WTC11 (cell line): Measurements from ENCODE around the gene APBB3. TPM values are rescaled to one million over a fixed set of nuclear protein-coding genes. Genes with fewer than 3 reads are reported as not detected.

Source experiments
- ATAC-seq: fragments of 200-7000 bp; cut with Tn5 transposase; 2 replicates; pipeline ENCODE4 v1.10.0; 2021; ENCODE audit warnings: mild to moderate bottlenecking, moderate library complexity
- CTCF ChIA-PET: fragments of 300-600 bp; sonication (Branson Sonifier 250); formaldehyde crosslinking; loops from one replicate; lab custom pipeline; 2021; ENCODE audit warnings: antibody characterized with exemption; lab: Charles Lee
- POLR2A ChIA-PET: fragments of 350-600 bp; sonication (Branson Sonifier 250); formaldehyde crosslinking; loops from one replicate; lab custom pipeline; 2021; ENCODE audit warnings: antibody characterized with exemption; lab: Charles Lee
- DNase-seq: peaks from one replicate; pipeline ENCODE4 v3.0.0; 2021; ENCODE audit warnings: low spot score
- H3K27ac Mint-ChIP-seq: 2 replicates; pipeline ENCODE4 v1.8.0; 2021; ENCODE audit warnings: mixed read lengths
- H3K27me3 Mint-ChIP-seq: 2 replicates; pipeline ENCODE4 v1.8.0; 2021; ENCODE audit warnings: low read depth, mild to moderate bottlenecking, moderate library complexity, mixed read lengths
- H3K36me3 Mint-ChIP-seq: 2 replicates; pipeline ENCODE4 v1.8.0; 2021; ENCODE audit warnings: mixed read lengths
- H3K4me1 Mint-ChIP-seq: 2 replicates; pipeline ENCODE4 v1.8.0; 2022; ENCODE audit warnings: mixed read lengths
- H3K4me3 Mint-ChIP-seq: 2 replicates; pipeline ENCODE4 v1.8.0; 2021; ENCODE audit warnings: mild to moderate bottlenecking, moderate library complexity, mixed read lengths
- H3K9me3 Mint-ChIP-seq: 2 replicates; pipeline ENCODE4 v1.8.0; 2021; ENCODE audit warnings: mixed read lengths
- CREB1 ChIP-seq: sonication (generic); formaldehyde crosslinking; IDR thresholded peaks from 2 replicates; pipeline ENCODE4 v1.8.0; 2023; ENCODE audit warnings: mild to moderate bottlenecking, missing genetic modification reagents
- CREM ChIP-seq: sonication (generic); formaldehyde crosslinking; IDR thresholded peaks from 2 replicates; pipeline ENCODE4 v1.8.1; 2022; ENCODE audit warnings: mild to moderate bottlenecking, missing genetic modification reagents, moderate library complexity
- ETV6 ChIP-seq: sonication (generic); formaldehyde crosslinking; IDR thresholded peaks from 2 replicates; pipeline ENCODE4 v1.8.1; 2022; ENCODE audit warnings: mild to moderate bottlenecking, missing genetic modification reagents
- FOXJ3 ChIP-seq: sonication (generic); formaldehyde crosslinking; IDR thresholded peaks from 2 replicates; pipeline ENCODE4 v1.9.0; 2021; ENCODE audit warnings: missing genetic modification reagents, mild to moderate bottlenecking, borderline replicate concordance
- FOXP1 ChIP-seq: sonication (generic); formaldehyde crosslinking; IDR thresholded peaks from 2 replicates; pipeline ENCODE4 v1.8.0; 2022; ENCODE audit warnings: missing genetic modification reagents, mild to moderate bottlenecking, moderate library complexity, borderline replicate concordance
- GABPB1 ChIP-seq: sonication (generic); formaldehyde crosslinking; IDR thresholded peaks from 2 replicates; pipeline ENCODE4 v1.8.1; 2023; ENCODE audit warnings: mild to moderate bottlenecking, missing genetic modification reagents
- GTF2I ChIP-seq: fragments of 250-450 bp; sonication (Bioruptor Pico); conservative IDR thresholded peaks from 2 replicates; pipeline ENCODE4 v1.4.0; 2021; ENCODE audit warnings: mild to moderate bottlenecking
- KAT7 ChIP-seq: sonication (generic); formaldehyde crosslinking; IDR thresholded peaks from 2 replicates; pipeline ENCODE4 v1.8.1; 2023; ENCODE audit warnings: missing genetic modification reagents, mild to moderate bottlenecking, borderline replicate concordance
- NFYB ChIP-seq: sonication (generic); formaldehyde crosslinking; conservative IDR thresholded peaks from 2 replicates; pipeline ENCODE4 v1.8.0; 2022; ENCODE audit warnings: low read depth, missing genetic modification reagents
- NR3C1 ChIP-seq: sonication (generic); formaldehyde crosslinking; conservative IDR thresholded peaks from 2 replicates; pipeline ENCODE4 v1.8.1; 2023; ENCODE audit warnings: low read depth, mild to moderate bottlenecking, missing genetic modification reagents
- PRRX2 ChIP-seq: fragments of 250-450 bp; sonication (Bioruptor Pico); IDR thresholded peaks from 2 replicates; pipeline ENCODE4 v1.8.0; 2021; ENCODE audit warnings: mild to moderate bottlenecking
- RELA ChIP-seq: sonication (generic); formaldehyde crosslinking; IDR thresholded peaks from 2 replicates; pipeline ENCODE4 v1.8.1; 2022; ENCODE audit warnings: missing genetic modification reagents, mild to moderate bottlenecking, borderline replicate concordance
- RORB ChIP-seq: fragments of 250-450 bp; sonication (Bioruptor Pico); IDR thresholded peaks from 2 replicates; pipeline ENCODE4 v1.9.0; 2021; ENCODE audit warnings: mild to moderate bottlenecking
- TP53 ChIP-seq: sonication (generic); formaldehyde crosslinking; IDR thresholded peaks from 2 replicates; pipeline ENCODE4 v1.8.1; 2023; ENCODE audit warnings: mild to moderate bottlenecking, missing genetic modification reagents
- ZNF138 ChIP-seq: sonication (generic); formaldehyde crosslinking; conservative IDR thresholded peaks from 2 replicates; pipeline ENCODE4 v1.8.1; 2022; ENCODE audit warnings: mild to moderate bottlenecking, moderate library complexity, missing genetic modification reagents
- total RNA-seq: library from RNA; stranded (reverse); gene quantifications from 3 replicates; pipeline ENCODE4 v1.2.3, GENCODE V29; 2021
- TF ChIP-seq, protein P1 (sequence below): fragments of 250-450 bp; sonication (Bioruptor Pico); IDR thresholded peaks from 2 replicates; pipeline ENCODE4 v1.9.0; 2021; ENCODE audit warnings: mild to moderate bottlenecking
- TF ChIP-seq, protein P2 (sequence below): sonication (generic); formaldehyde crosslinking; IDR thresholded peaks from 2 replicates; pipeline ENCODE4 v1.8.1; 2022; ENCODE audit warnings: missing genetic modification reagents, borderline replicate concordance
- TF ChIP-seq, protein P3 (sequence below): sonication (generic); formaldehyde crosslinking; IDR thresholded peaks from 2 replicates; pipeline ENCODE4 v1.8.0; 2022; ENCODE audit warnings: mild to moderate bottlenecking, missing genetic modification reagents
- TF ChIP-seq, protein P4 (sequence below): sonication (generic); formaldehyde crosslinking; IDR thresholded peaks from 2 replicates; pipeline ENCODE4 v1.8.1; 2022; ENCODE audit warnings: low read depth, missing genetic modification reagents, borderline replicate concordance
- TF ChIP-seq, protein P5 (sequence below): sonication (generic); formaldehyde crosslinking; conservative IDR thresholded peaks from 2 replicates; pipeline ENCODE4 v1.8.1; 2022; ENCODE audit warnings: mild to moderate bottlenecking, missing genetic modification reagents
- TF ChIP-seq, protein P6 (sequence below): sonication (generic); formaldehyde crosslinking; IDR thresholded peaks from 2 replicates; pipeline ENCODE4 v1.8.1; 2023; ENCODE audit warnings: mild to moderate bottlenecking, missing genetic modification reagents
- TF ChIP-seq, protein P7 (sequence below): sonication (generic); formaldehyde crosslinking; IDR thresholded peaks from 2 replicates; pipeline ENCODE4 v1.8.0; 2023; ENCODE audit warnings: mild to moderate bottlenecking, missing genetic modification reagents
- TF ChIP-seq, protein P8 (sequence below): sonication (generic); formaldehyde crosslinking; IDR thresholded peaks from 2 replicates; pipeline ENCODE4 v1.8.1; 2022; ENCODE audit warnings: mild to moderate bottlenecking, moderate library complexity, missing genetic modification reagents

The APBB3 gene
- total RNA-seq, 1 experiment from 2014 or later = 25.9 TPM

DNA sequence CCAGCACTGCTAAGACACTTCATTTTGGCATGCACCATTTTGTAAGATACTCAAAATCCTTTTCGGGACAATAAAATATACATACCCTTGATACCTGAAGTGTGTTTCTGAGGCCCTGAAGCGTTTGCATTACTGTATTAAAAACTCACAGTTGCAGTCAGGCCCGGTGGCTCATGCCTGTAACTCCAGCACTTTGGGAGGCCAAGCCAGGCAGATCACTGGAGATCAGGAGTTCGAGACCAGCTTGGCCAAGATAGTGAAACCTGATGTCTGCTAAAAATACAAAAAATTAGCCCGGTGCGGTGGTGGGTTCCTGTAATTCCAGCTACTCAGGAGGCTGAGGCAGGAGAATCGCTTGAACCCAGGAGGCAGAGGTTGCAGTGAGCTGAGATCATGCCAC, 19.4 kb downstream of the APBB3 start:
- ChIA-PET POLR2A (no interaction called here), CTCF (no interaction called here)
- peaks cover 25% of the 10 kb centered on the region for H3K4me1 Mint-ChIP-seq
- TF ChIP-seq, protein P1, sequence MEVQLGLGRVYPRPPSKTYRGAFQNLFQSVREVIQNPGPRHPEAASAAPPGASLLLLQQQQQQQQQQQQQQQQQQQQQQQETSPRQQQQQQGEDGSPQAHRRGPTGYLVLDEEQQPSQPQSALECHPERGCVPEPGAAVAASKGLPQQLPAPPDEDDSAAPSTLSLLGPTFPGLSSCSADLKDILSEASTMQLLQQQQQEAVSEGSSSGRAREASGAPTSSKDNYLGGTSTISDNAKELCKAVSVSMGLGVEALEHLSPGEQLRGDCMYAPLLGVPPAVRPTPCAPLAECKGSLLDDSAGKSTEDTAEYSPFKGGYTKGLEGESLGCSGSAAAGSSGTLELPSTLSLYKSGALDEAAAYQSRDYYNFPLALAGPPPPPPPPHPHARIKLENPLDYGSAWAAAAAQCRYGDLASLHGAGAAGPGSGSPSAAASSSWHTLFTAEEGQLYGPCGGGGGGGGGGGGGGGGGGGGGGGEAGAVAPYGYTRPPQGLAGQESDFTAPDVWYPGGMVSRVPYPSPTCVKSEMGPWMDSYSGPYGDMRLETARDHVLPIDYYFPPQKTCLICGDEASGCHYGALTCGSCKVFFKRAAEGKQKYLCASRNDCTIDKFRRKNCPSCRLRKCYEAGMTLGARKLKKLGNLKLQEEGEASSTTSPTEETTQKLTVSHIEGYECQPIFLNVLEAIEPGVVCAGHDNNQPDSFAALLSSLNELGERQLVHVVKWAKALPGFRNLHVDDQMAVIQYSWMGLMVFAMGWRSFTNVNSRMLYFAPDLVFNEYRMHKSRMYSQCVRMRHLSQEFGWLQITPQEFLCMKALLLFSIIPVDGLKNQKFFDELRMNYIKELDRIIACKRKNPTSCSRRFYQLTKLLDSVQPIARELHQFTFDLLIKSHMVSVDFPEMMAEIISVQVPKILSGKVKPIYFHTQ (CRISPR knock-in tag) = no peak
- TF ChIP-seq KAT7 (no peak), PRRX2 (CRISPR knock-in tag) (no peak), TP53 (CRISPR knock-in tag) (no peak), FOXP1 (CRISPR knock-in tag) (no peak), GTF2I (CRISPR knock-in tag) (no peak), CREB1 (no peak), ZNF138 (CRISPR knock-in tag) (no peak), RELA (no peak)
- TF ChIP-seq, protein P2, sequence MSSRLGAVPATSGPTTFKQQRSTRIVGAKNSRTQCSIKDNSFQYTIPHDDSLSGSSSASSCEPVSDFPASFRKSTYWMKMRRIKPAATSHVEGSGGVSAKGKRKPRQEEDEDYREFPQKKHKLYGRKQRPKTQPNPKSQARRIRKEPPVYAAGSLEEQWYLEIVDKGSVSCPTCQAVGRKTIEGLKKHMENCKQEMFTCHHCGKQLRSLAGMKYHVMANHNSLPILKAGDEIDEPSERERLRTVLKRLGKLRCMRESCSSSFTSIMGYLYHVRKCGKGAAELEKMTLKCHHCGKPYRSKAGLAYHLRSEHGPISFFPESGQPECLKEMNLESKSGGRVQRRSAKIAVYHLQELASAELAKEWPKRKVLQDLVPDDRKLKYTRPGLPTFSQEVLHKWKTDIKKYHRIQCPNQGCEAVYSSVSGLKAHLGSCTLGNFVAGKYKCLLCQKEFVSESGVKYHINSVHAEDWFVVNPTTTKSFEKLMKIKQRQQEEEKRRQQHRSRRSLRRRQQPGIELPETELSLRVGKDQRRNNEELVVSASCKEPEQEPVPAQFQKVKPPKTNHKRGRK = no peak
- TF ChIP-seq, protein P3, sequence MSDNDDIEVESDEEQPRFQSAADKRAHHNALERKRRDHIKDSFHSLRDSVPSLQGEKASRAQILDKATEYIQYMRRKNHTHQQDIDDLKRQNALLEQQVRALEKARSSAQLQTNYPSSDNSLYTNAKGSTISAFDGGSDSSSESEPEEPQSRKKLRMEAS = no peak
- TF ChIP-seq, protein P4, sequence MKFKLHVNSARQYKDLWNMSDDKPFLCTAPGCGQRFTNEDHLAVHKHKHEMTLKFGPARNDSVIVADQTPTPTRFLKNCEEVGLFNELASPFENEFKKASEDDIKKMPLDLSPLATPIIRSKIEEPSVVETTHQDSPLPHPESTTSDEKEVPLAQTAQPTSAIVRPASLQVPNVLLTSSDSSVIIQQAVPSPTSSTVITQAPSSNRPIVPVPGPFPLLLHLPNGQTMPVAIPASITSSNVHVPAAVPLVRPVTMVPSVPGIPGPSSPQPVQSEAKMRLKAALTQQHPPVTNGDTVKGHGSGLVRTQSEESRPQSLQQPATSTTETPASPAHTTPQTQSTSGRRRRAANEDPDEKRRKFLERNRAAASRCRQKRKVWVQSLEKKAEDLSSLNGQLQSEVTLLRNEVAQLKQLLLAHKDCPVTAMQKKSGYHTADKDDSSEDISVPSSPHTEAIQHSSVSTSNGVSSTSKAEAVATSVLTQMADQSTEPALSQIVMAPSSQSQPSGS (CRISPR knock-in tag) = no peak
- ATAC-seq (no peak), DNase-seq (no peak)
- no peak overlapping the region for H3K4me3 Mint-ChIP-seq
- H3K9me3 Mint-ChIP-seq = no peaks in the 10 kb centered on the region
- no peak overlapping the region for H3K27ac Mint-ChIP-seq
- peaks cover 36% of the 10 kb centered on the region for H3K36me3 Mint-ChIP-seq
- H3K27me3 Mint-ChIP-seq = no peaks in the 10 kb centered on the region

DNA sequence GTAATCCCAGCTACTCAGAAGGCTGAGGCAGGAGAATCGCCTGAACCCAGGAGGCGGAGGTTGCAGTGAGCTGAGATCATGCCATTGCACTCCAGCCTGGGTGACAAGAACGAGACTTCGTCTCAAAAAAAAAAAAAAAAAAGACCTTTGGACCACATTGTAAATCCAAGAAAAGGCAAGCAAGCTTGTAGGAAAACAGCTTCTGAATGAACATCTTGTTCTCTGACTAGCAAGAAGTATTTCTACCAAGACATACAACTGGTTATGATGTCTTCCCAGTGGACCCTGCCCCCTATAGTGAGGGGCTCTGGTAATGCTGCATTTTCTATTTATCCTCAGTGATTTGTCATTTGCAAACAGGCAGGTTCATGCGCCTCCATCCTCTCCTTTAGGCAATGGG, 21.4 kb downstream of the APBB3 start:
- no peak for DNase-seq
- H3K4me3 Mint-ChIP-seq = no peak overlapping the region
- ChIA-PET CTCF (no interaction called here), POLR2A (no interaction called here)
- no peaks in the 10 kb centered on the region for H3K9me3 Mint-ChIP-seq
- peaks cover 12% of the 10 kb centered on the region for H3K4me1 Mint-ChIP-seq
- ATAC-seq = no peak
- H3K27ac Mint-ChIP-seq = no peak overlapping the region
- H3K27me3 Mint-ChIP-seq = no peaks in the 10 kb centered on the region
- peaks cover 48% of the 10 kb centered on the region for H3K36me3 Mint-ChIP-seq
- TF ChIP-seq, protein P5, sequence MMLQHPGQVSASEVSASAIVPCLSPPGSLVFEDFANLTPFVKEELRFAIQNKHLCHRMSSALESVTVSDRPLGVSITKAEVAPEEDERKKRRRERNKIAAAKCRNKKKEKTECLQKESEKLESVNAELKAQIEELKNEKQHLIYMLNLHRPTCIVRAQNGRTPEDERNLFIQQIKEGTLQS (CRISPR knock-in tag) = no peak
- TF ChIP-seq, protein P6, sequence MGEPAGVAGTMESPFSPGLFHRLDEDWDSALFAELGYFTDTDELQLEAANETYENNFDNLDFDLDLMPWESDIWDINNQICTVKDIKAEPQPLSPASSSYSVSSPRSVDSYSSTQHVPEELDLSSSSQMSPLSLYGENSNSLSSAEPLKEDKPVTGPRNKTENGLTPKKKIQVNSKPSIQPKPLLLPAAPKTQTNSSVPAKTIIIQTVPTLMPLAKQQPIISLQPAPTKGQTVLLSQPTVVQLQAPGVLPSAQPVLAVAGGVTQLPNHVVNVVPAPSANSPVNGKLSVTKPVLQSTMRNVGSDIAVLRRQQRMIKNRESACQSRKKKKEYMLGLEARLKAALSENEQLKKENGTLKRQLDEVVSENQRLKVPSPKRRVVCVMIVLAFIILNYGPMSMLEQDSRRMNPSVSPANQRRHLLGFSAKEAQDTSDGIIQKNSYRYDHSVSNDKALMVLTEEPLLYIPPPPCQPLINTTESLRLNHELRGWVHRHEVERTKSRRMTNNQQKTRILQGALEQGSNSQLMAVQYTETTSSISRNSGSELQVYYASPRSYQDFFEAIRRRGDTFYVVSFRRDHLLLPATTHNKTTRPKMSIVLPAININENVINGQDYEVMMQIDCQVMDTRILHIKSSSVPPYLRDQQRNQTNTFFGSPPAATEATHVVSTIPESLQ (CRISPR knock-in tag) = no peak
- no peak for TF ChIP-seq KAT7
- TF ChIP-seq NR3C1 (CRISPR knock-in tag) = no peak
- TF ChIP-seq, protein P7, sequence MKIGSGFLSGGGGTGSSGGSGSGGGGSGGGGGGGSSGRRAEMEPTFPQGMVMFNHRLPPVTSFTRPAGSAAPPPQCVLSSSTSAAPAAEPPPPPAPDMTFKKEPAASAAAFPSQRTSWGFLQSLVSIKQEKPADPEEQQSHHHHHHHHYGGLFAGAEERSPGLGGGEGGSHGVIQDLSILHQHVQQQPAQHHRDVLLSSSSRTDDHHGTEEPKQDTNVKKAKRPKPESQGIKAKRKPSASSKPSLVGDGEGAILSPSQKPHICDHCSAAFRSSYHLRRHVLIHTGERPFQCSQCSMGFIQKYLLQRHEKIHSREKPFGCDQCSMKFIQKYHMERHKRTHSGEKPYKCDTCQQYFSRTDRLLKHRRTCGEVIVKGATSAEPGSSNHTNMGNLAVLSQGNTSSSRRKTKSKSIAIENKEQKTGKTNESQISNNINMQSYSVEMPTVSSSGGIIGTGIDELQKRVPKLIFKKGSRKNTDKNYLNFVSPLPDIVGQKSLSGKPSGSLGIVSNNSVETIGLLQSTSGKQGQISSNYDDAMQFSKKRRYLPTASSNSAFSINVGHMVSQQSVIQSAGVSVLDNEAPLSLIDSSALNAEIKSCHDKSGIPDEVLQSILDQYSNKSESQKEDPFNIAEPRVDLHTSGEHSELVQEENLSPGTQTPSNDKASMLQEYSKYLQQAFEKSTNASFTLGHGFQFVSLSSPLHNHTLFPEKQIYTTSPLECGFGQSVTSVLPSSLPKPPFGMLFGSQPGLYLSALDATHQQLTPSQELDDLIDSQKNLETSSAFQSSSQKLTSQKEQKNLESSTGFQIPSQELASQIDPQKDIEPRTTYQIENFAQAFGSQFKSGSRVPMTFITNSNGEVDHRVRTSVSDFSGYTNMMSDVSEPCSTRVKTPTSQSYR (CRISPR knock-in tag) = no peak
- no peak for TF ChIP-seq RORB (CRISPR knock-in tag)
- no peak for TF ChIP-seq CREM (CRISPR knock-in tag)
- TF ChIP-seq NFYB = no peak
- TF ChIP-seq, protein P8, sequence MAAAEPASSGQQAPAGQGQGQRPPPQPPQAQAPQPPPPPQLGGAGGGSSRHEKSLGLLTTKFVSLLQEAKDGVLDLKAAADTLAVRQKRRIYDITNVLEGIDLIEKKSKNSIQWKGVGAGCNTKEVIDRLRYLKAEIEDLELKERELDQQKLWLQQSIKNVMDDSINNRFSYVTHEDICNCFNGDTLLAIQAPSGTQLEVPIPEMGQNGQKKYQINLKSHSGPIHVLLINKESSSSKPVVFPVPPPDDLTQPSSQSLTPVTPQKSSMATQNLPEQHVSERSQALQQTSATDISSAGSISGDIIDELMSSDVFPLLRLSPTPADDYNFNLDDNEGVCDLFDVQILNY = no peak
- TF ChIP-seq ETV6 (CRISPR knock-in tag) = no peak
- no peak for TF ChIP-seq FOXJ3 (CRISPR knock-in tag)
- no peak for TF ChIP-seq GABPB1 (CRISPR knock-in tag)
- TF ChIP-seq ZNF138 (CRISPR knock-in tag) = no peak
